ENCODE data around the gene LIMK2. TPM values are rescaled to one million over a fixed set of nuclear protein-coding genes. Genes with fewer than 3 reads are reported as not detected.

LIMK2 gene
- total RNA-seq, 1 donor from 2014 or later: 248 TPM

DNA sequence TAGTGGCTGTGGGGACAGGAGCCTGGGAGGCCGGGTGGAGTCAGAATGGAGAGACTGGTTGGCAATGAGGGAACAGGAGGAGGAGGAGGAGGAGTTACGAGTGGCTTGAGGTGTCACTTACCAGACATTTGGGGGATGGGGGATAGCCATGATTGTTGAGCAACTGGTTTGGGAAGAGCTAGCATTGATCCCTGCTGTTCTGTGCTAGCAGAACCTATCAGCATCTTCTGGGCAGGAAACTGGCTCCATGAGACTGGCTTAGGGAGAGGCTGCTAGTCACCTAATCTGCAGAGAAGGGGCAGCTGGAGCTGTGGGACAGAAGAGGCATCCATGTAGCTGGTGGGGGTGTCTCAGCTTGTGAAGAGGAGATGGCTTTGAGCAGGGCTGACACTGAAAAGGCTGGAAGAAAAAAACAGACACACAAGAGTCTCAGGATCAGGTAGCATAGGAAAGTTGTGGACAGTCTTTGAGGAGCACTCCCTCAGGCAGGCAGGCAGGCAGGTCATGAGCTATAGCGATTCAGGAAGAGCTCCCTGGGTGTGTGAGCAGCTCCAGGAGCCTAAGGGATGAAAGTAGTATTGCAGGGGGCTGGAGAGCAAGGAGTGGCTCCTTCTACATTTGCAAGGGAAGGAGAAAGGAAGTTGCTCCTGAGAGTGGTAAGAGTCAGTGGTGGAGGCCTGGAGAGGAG lies 57.9 kb downstream of the LIMK2 start:
- Mint-ChIP-seq H3K27me3 (ENCODE audit: unreplicated experiment) (peaks cover 14% of the 10 kb centered on the region), H3K4me1 (ENCODE audit: unreplicated experiment) (peaks cover 38% of the 10 kb centered on the region), H3K4me3 (ENCODE audit: unreplicated experiment) (peak overlapping the region; percentile 77), H3K27ac (ENCODE audit: unreplicated experiment) (peak overlapping the region; percentile 50), H3K9me3 (ENCODE audit: unreplicated experiment) (no peaks in the 10 kb centered on the region), H3K36me3 (ENCODE audit: low read depth, unreplicated experiment) (peaks cover 78% of the 10 kb centered on the region)
- TF ChIP-seq, protein P1, sequence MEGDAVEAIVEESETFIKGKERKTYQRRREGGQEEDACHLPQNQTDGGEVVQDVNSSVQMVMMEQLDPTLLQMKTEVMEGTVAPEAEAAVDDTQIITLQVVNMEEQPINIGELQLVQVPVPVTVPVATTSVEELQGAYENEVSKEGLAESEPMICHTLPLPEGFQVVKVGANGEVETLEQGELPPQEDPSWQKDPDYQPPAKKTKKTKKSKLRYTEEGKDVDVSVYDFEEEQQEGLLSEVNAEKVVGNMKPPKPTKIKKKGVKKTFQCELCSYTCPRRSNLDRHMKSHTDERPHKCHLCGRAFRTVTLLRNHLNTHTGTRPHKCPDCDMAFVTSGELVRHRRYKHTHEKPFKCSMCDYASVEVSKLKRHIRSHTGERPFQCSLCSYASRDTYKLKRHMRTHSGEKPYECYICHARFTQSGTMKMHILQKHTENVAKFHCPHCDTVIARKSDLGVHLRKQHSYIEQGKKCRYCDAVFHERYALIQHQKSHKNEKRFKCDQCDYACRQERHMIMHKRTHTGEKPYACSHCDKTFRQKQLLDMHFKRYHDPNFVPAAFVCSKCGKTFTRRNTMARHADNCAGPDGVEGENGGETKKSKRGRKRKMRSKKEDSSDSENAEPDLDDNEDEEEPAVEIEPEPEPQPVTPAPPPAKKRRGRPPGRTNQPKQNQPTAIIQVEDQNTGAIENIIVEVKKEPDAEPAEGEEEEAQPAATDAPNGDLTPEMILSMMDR (IDR thresholded peaks at IDR 0.05; ENCODE audit: unreplicated experiment): no peak
- DNase-seq (ENCODE audit: low spot score): no peak

DNA sequence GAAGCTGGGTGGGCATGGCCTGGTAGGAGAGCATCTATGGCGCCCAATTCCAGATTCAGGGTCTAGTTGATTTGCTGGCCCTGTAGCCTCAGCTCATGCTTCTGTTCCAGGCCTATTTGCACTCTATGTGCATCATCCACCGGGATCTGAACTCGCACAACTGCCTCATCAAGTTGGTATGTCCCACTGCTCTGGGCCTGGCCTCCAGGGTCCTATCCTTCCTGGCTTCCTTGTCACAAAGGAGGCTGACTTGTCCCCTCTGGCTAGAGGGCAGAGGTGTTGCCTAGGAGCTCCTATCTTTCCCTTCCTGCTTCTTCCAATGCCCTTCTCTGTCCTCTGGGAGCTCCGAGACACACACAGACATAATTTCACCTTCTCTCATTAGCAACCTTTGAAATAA lies 58.9 kb downstream of the LIMK2 start:
- no peaks in the 10 kb centered on the region for H3K9me3 Mint-ChIP-seq (ENCODE audit: unreplicated experiment)
- peaks cover 81% of the 10 kb centered on the region for H3K36me3 Mint-ChIP-seq (ENCODE audit: low read depth, unreplicated experiment)
- H3K4me3 Mint-ChIP-seq (ENCODE audit: unreplicated experiment): no peak overlapping the region
- TF ChIP-seq, protein P1 (IDR thresholded peaks at IDR 0.05; ENCODE audit: unreplicated experiment): no peak
- no peak overlapping the region for H3K27ac Mint-ChIP-seq (ENCODE audit: unreplicated experiment)
- peaks cover 38% of the 10 kb centered on the region for H3K4me1 Mint-ChIP-seq (ENCODE audit: unreplicated experiment)
- DNase-seq (ENCODE audit: low spot score): no peak
- peaks cover 14% of the 10 kb centered on the region for H3K27me3 Mint-ChIP-seq (ENCODE audit: unreplicated experiment)

DNA sequence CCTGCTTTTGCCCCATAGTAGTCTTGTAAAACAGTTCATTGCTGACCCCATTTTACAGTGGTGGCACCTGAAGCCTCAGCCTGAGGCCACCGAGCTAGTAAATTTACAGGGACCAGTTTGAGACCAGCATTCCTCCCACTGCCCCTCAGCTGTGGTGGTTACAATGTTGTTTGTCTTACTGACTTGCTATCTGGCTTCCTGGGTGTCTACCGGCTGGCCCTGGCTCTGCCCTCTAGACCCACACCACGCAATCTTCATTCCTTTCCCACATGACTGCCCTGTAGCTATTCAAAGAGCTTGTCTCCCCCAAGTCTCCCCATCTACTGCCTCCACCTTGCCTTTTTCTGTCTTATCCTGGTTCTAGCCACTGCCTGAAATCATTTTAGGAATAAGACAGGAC lies 59.4 kb downstream of the LIMK2 start:
- peaks cover 76% of the 10 kb centered on the region for H3K36me3 Mint-ChIP-seq (ENCODE audit: low read depth, unreplicated experiment)
- peak overlapping the region; percentile 15 for H3K27ac Mint-ChIP-seq (ENCODE audit: unreplicated experiment)

DNA sequence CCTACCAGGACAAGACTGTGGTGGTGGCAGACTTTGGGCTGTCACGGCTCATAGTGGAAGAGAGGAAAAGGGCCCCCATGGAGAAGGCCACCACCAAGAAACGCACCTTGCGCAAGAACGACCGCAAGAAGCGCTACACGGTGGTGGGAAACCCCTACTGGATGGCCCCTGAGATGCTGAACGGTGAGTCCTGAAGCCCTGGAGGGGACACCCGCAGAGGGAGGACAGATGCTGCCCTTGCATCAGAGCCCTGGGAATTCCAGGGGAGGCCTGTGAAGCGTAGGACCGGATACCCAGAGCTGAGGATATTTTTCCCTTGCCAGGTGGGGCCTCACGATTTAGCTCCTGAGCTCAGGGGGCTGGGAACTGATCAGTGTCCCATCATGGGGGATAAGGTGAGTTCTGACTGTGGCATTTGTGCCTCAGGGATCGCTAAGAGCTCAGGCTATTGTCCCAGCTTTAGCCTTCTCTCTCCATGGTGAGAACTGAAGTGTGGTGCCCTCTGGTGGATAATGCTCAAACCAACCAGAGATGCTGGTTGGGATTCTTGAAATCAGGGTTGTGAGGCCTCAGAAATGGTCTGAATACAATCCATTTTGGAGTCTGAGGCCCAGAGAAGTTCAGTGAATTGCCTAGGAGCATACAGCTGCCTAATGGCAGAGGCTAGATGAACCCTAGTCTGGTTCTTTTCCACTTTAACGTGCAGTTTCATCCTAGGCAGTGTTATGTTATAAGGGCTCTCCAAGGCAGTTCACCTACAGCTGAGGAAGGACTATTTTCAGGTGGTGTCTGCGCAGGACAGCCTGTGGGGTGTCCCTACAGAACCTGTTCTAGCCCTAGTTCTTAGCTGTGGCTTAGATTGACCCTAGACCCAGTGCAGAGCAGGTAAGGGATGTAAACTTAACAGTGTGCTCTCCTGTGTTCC lies 60.7 kb downstream of the LIMK2 start:
- Mint-ChIP-seq H3K27me3 (ENCODE audit: unreplicated experiment) (peaks cover 12% of the 10 kb centered on the region), H3K9me3 (ENCODE audit: unreplicated experiment) (no peaks in the 10 kb centered on the region), H3K36me3 (ENCODE audit: low read depth, unreplicated experiment) (peaks cover 65% of the 10 kb centered on the region), H3K4me1 (ENCODE audit: unreplicated experiment) (peaks cover 31% of the 10 kb centered on the region), H3K27ac (ENCODE audit: unreplicated experiment) (peak overlapping the region; percentile 72), H3K4me3 (ENCODE audit: unreplicated experiment) (peak overlapping the region; percentile 53)
- TF ChIP-seq, protein P1 (IDR thresholded peaks at IDR 0.05; ENCODE audit: unreplicated experiment): peak; percentile 66
- peak; percentile 50 for DNase-seq (ENCODE audit: low spot score)

More for the DNA sequence above, 59.4 kb downstream of the LIMK2 start:
- Mint-ChIP-seq H3K27me3 (ENCODE audit: unreplicated experiment) (peaks cover 14% of the 10 kb centered on the region), H3K4me3 (ENCODE audit: unreplicated experiment) (no peak overlapping the region), H3K9me3 (ENCODE audit: unreplicated experiment) (no peaks in the 10 kb centered on the region), H3K4me1 (ENCODE audit: unreplicated experiment) (peaks cover 36% of the 10 kb centered on the region)
- TF ChIP-seq, protein P1 (IDR thresholded peaks at IDR 0.05; ENCODE audit: unreplicated experiment): no peak
- no peak for DNase-seq (ENCODE audit: low spot score)
